ES-I3 (cell line): ENCODE measurements around the gene EMP1.

ENCODE experiments used
- H3K36me3 ChIP-seq: 2 replicates; pipeline ENCODE4 v1.6.1; 2013; ENCODE audit warnings: mild to moderate bottlenecking, low read length, control low read depth, moderate library complexity; ENCODE audit not compliant: insufficient read depth
- H3K4me1 ChIP-seq: 2 replicates; pipeline ENCODE4 v1.6.1; 2013; ENCODE audit warnings: mild to moderate bottlenecking, control low read depth, low read length; ENCODE audit not compliant: insufficient read depth
- H3K9ac ChIP-seq: 2 replicates; pipeline ENCODE4 v1.6.1; 2013; ENCODE audit warnings: low read depth, mild to moderate bottlenecking, low read length, moderate library complexity
- H3K9me3 ChIP-seq: 2 replicates; pipeline ENCODE4 v1.6.1; 2013; ENCODE audit warnings: mild to moderate bottlenecking, low read length, moderate library complexity; ENCODE audit not compliant: control insufficient read depth, insufficient read depth

The EMP1 gene

GRCh38 chr12:13179211-13180074 lies 17.1 kb upstream of the EMP1 start:
- no peaks in the 10 kb centered on the region for H3K36me3 ChIP-seq
- H3K9ac ChIP-seq = no peak overlapping the region
- H3K4me1 ChIP-seq = peaks cover 7% of the 10 kb centered on the region

GRCh38 chr12:13181375-13182070 lies 15.0 kb upstream of the EMP1 start:
- H3K9me3 ChIP-seq = no peaks in the 10 kb centered on the region
- no peak overlapping the region for H3K9ac ChIP-seq
- no peaks in the 10 kb centered on the region; the same call in 1 of the 2 replicates for H3K36me3 ChIP-seq
- peaks cover 7% of the 10 kb centered on the region for H3K4me1 ChIP-seq

More at GRCh38 chr12:13179211-13180074, 17.1 kb upstream of the EMP1 start:
- no peaks in the 10 kb centered on the region for H3K9me3 ChIP-seq

GRCh38 chr12:13182881-13183280 lies 13.6 kb upstream of the EMP1 start:
- H3K36me3 ChIP-seq = no peaks in the 10 kb centered on the region; the same call in 1 of the 2 replicates
- H3K4me1 ChIP-seq = peaks cover 7% of the 10 kb centered on the region
- no peak overlapping the region for H3K9ac ChIP-seq
- H3K9me3 ChIP-seq = no peaks in the 10 kb centered on the region

GRCh38 chr12:13183620-13184019 lies 12.9 kb upstream of the EMP1 start:
- no peaks in the 10 kb centered on the region; the same call in 1 of the 2 replicates for H3K36me3 ChIP-seq
- peaks cover 7% of the 10 kb centered on the region for H3K4me1 ChIP-seq
- H3K9ac ChIP-seq = no peak overlapping the region
- no peaks in the 10 kb centered on the region for H3K9me3 ChIP-seq

GRCh38 chr12:13186302-13186701 lies 10.2 kb upstream of the EMP1 start:
- Histone ChIP-seq H3K9ac (no peak overlapping the region), H3K4me1 (peaks cover 7% of the 10 kb centered on the region), H3K36me3 (no peaks in the 10 kb centered on the region; the same call in 1 of the 2 replicates), H3K9me3 (no peaks in the 10 kb centered on the region)

- Histone ChIP-seq H3K9ac (no peak overlapping the region), H3K36me3 (no peaks in the 10 kb centered on the region; the same call in 1 of the 2 replicates), H3K9me3 (no peaks in the 10 kb centered on the region), H3K4me1 (no peaks in the 10 kb centered on the region)
These were observed 9.1 kb upstream of the EMP1 start for GRCh38 chr12:13187399-13187798.

GRCh38 chr12:13189264-13189663 lies 7.3 kb upstream of the EMP1 start:
- Histone ChIP-seq H3K36me3 (no peaks in the 10 kb centered on the region; the same call in 1 of the 2 replicates), H3K9ac (no peak overlapping the region), H3K4me1 (no peaks in the 10 kb centered on the region; the same call in 1 of the 2 replicates), H3K9me3 (no peaks in the 10 kb centered on the region)

GRCh38 chr12:13190275-13190674 lies 6.3 kb upstream of the EMP1 start:
- no peaks in the 10 kb centered on the region; the same call in 1 of the 2 replicates for H3K36me3 ChIP-seq
- H3K4me1 ChIP-seq = peaks cover 5% of the 10 kb centered on the region; the same call in 1 of the 2 replicates
- no peak overlapping the region for H3K9ac ChIP-seq
- no peaks in the 10 kb centered on the region for H3K9me3 ChIP-seq

GRCh38 chr12:13192719-13193118 lies 3.8 kb upstream of the EMP1 start:
- Histone ChIP-seq H3K4me1 (peaks cover 19% of the 10 kb centered on the region), H3K36me3 (no peaks in the 10 kb centered on the region), H3K9ac (no peak overlapping the region), H3K9me3 (no peaks in the 10 kb centered on the region)

GRCh38 chr12:13193505-13194231 lies 2.9 kb upstream of the EMP1 start:
- Histone ChIP-seq H3K36me3 (no peaks in the 10 kb centered on the region), H3K9ac (no peak overlapping the region), H3K9me3 (no peaks in the 10 kb centered on the region), H3K4me1 (peaks cover 26% of the 10 kb centered on the region)

GRCh38 chr12:13194401-13195110 lies 2.0 kb upstream of the EMP1 start:
- Histone ChIP-seq H3K9me3 (no peaks in the 10 kb centered on the region), H3K9ac (no peak overlapping the region), H3K36me3 (no peaks in the 10 kb centered on the region), H3K4me1 (peaks cover 30% of the 10 kb centered on the region)

GRCh38 chr12:13195250-13195649 lies 1.3 kb upstream of the EMP1 start:
- Histone ChIP-seq H3K9me3 (no peaks in the 10 kb centered on the region), H3K4me1 (peaks cover 30% of the 10 kb centered on the region), H3K9ac (no peak overlapping the region), H3K36me3 (no peaks in the 10 kb centered on the region)

GRCh38 chr12:13195785-13196129 lies 769 bp upstream of the EMP1 start:
- Histone ChIP-seq H3K36me3 (no peaks in the 10 kb centered on the region), H3K9me3 (no peaks in the 10 kb centered on the region), H3K9ac (no peak overlapping the region), H3K4me1 (peaks cover 30% of the 10 kb centered on the region)

- Histone ChIP-seq H3K4me1 (peaks cover 30% of the 10 kb centered on the region), H3K9me3 (no peaks in the 10 kb centered on the region), H3K9ac (peak overlapping the region; percentile 41; the same call in 1 of the 2 replicates), H3K36me3 (no peaks in the 10 kb centered on the region)
These were observed 506 bp downstream of the EMP1 start for GRCh38 chr12:13197032-13197431.
